ENCODE data around the gene DIPK1B.

The DIPK1B gene
- 0 to 0.19 (median 0.09) reads per million in 3 donors for total RNA-seq

- peak within 1 kb of the TSS; percentile 22 for H3K4me3 ChIP-seq (ENCODE audit: insufficient read depth, low read depth, low read length, poor library complexity, severe bottlenecking)
- peaks cover 13% of the 10 kb centered on the region for H3K4me1 ChIP-seq (ENCODE audit: control insufficient read depth, insufficient read depth, low read length, poor library complexity, severe bottlenecking)
- no peak within 1 kb of the TSS for H3K27ac ChIP-seq (ENCODE audit: insufficient read depth, low read length, poor library complexity, severe bottlenecking)
- H3K9me3 ChIP-seq (ENCODE audit: control insufficient read depth, low read length), result no peaks in the 10 kb centered on the region
- H3K36me3 ChIP-seq (ENCODE audit: control insufficient read depth, insufficient read depth, low read length), result no peaks in the 10 kb centered on the region
- no peak for DNase-seq
- peaks cover 28% of the 10 kb centered on the region for H3K27me3 ChIP-seq (replicated peaks; ENCODE audit: control insufficient read depth, insufficient read depth, low read length, poor library complexity, severe bottlenecking)
Observed at GRCh38 chr9:136711751-136712689, at the start of gene DIPK1B. DIPK1B (plus strand) TSS chr9:136712572; CDS start chr9:136712666, 94 bp downstream.

GRCh38 chr9:136662656-136663581 lies 49.5 kb upstream of the DIPK1B start, which contains the start of gene EGFL7:
EGFL7 (plus strand) TSS chr9:136662916; CDS start chr9:136668283, 5,367 bp downstream.
- Histone ChIP-seq H3K27me3 (replicated peaks; ENCODE audit: control insufficient read depth, insufficient read depth, low read length, poor library complexity, severe bottlenecking) (peaks cover 50% of the 10 kb centered on the region), H3K36me3 (ENCODE audit: control insufficient read depth, insufficient read depth, low read length) (no peaks in the 10 kb centered on the region), H3K9me3 (ENCODE audit: control insufficient read depth, low read length) (no peaks in the 10 kb centered on the region), H3K4me1 (ENCODE audit: control insufficient read depth, insufficient read depth, low read length, poor library complexity, severe bottlenecking) (peaks cover 23% of the 10 kb centered on the region), H3K27ac (ENCODE audit: insufficient read depth, low read length, poor library complexity, severe bottlenecking) (no peak within 1 kb of the TSS), H3K4me3 (ENCODE audit: insufficient read depth, low read depth, low read length, poor library complexity, severe bottlenecking) (no peak within 1 kb of the TSS)
- no peak for DNase-seq

- no peaks in the 10 kb centered on the region for H3K36me3 ChIP-seq (ENCODE audit: control insufficient read depth, insufficient read depth, low read length)
- DNase-seq, result no peak
- peaks cover 13% of the 10 kb centered on the region for H3K4me1 ChIP-seq (ENCODE audit: control insufficient read depth, insufficient read depth, low read length, poor library complexity, severe bottlenecking)
- no peak overlapping the region for H3K4me3 ChIP-seq (ENCODE audit: insufficient read depth, low read depth, low read length, poor library complexity, severe bottlenecking)
- H3K9me3 ChIP-seq (ENCODE audit: control insufficient read depth, low read length), result no peaks in the 10 kb centered on the region
- H3K27ac ChIP-seq (ENCODE audit: insufficient read depth, low read length, poor library complexity, severe bottlenecking), result no peak overlapping the region
- H3K27me3 ChIP-seq (replicated peaks; ENCODE audit: control insufficient read depth, insufficient read depth, low read length, poor library complexity, severe bottlenecking), result peaks cover 37% of the 10 kb centered on the region
Observed at GRCh38 chr9:136664000-136664915, 48.1 kb upstream of the DIPK1B start.

GRCh38 chr9:136665111-136665703 lies 47.2 kb upstream of the DIPK1B start:
- H3K9me3 ChIP-seq (ENCODE audit: control insufficient read depth, low read length), result no peaks in the 10 kb centered on the region
- H3K36me3 ChIP-seq (ENCODE audit: control insufficient read depth, insufficient read depth, low read length), result no peaks in the 10 kb centered on the region
- peaks cover 31% of the 10 kb centered on the region for H3K27me3 ChIP-seq (replicated peaks; ENCODE audit: control insufficient read depth, insufficient read depth, low read length, poor library complexity, severe bottlenecking)
- DNase-seq, result no peak
- H3K27ac ChIP-seq (ENCODE audit: insufficient read depth, low read length, poor library complexity, severe bottlenecking), result no peak overlapping the region
- H3K4me3 ChIP-seq (ENCODE audit: insufficient read depth, low read depth, low read length, poor library complexity, severe bottlenecking), result no peak overlapping the region
- H3K4me1 ChIP-seq (ENCODE audit: control insufficient read depth, insufficient read depth, low read length, poor library complexity, severe bottlenecking), result peaks cover 9% of the 10 kb centered on the region

GRCh38 chr9:136665704-136666371 lies 46.5 kb upstream of the DIPK1B start:
- Histone ChIP-seq H3K27ac (ENCODE audit: insufficient read depth, low read length, poor library complexity, severe bottlenecking) (no peak overlapping the region), H3K4me1 (ENCODE audit: control insufficient read depth, insufficient read depth, low read length, poor library complexity, severe bottlenecking) (peaks cover 9% of the 10 kb centered on the region), H3K9me3 (ENCODE audit: control insufficient read depth, low read length) (no peaks in the 10 kb centered on the region), H3K36me3 (ENCODE audit: control insufficient read depth, insufficient read depth, low read length) (no peaks in the 10 kb centered on the region), H3K27me3 (replicated peaks; ENCODE audit: control insufficient read depth, insufficient read depth, low read length, poor library complexity, severe bottlenecking) (peaks cover 27% of the 10 kb centered on the region), H3K4me3 (ENCODE audit: insufficient read depth, low read depth, low read length, poor library complexity, severe bottlenecking) (no peak overlapping the region)
- no peak for DNase-seq

GRCh38 chr9:136666372-136667213 lies 45.8 kb upstream of the DIPK1B start:
- Histone ChIP-seq H3K4me3 (ENCODE audit: insufficient read depth, low read depth, low read length, poor library complexity, severe bottlenecking) (no peak overlapping the region), H3K9me3 (ENCODE audit: control insufficient read depth, low read length) (no peaks in the 10 kb centered on the region), H3K36me3 (ENCODE audit: control insufficient read depth, insufficient read depth, low read length) (no peaks in the 10 kb centered on the region), H3K4me1 (ENCODE audit: control insufficient read depth, insufficient read depth, low read length, poor library complexity, severe bottlenecking) (peaks cover 9% of the 10 kb centered on the region), H3K27me3 (replicated peaks; ENCODE audit: control insufficient read depth, insufficient read depth, low read length, poor library complexity, severe bottlenecking) (peaks cover 26% of the 10 kb centered on the region), H3K27ac (ENCODE audit: insufficient read depth, low read length, poor library complexity, severe bottlenecking) (no peak overlapping the region)
- no peak for DNase-seq

GRCh38 chr9:136667214-136667939 lies 45.0 kb upstream of the DIPK1B start:
- H3K27me3 ChIP-seq (replicated peaks; ENCODE audit: control insufficient read depth, insufficient read depth, low read length, poor library complexity, severe bottlenecking), result peaks cover 26% of the 10 kb centered on the region

More at GRCh38 chr9:136667214-136667939, 45.0 kb upstream of the DIPK1B start:
- Histone ChIP-seq H3K36me3 (ENCODE audit: control insufficient read depth, insufficient read depth, low read length) (no peaks in the 10 kb centered on the region), H3K4me3 (ENCODE audit: insufficient read depth, low read depth, low read length, poor library complexity, severe bottlenecking) (no peak overlapping the region), H3K4me1 (ENCODE audit: control insufficient read depth, insufficient read depth, low read length, poor library complexity, severe bottlenecking) (peaks cover 9% of the 10 kb centered on the region), H3K27ac (ENCODE audit: insufficient read depth, low read length, poor library complexity, severe bottlenecking) (no peak overlapping the region), H3K9me3 (ENCODE audit: control insufficient read depth, low read length) (no peaks in the 10 kb centered on the region)
- DNase-seq, result no peak
